ENCODE data around the gene RABGGTA.

DNA sequence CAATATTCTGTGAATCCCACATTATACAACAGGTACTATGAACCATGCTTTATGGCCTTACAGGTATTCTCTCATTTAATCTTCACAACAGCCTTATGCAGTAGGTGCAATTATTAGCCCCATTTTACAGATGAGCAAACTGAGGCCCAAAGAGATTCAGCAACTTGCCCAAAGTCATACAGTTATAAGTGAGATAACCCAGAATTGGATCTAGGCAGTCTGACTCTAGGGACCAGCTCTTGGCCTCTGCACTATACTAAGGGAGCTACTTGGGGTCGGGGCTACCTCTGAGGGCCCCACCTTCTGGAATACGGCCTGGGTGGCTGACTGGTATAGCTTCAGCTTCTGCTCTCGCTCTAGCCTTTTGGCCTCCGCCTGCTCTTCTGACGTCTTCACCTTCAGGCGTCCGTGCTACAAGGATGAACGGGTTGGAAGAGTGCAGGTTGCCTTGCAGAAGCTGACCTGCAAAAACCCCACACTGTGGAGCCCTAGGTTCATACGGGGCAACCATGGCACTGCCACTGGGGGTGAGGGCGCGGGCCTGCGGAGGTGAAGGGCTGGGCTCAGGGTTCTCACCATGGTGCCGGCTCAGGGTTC lies 762 bp downstream of the RABGGTA start:
- TF ChIP-seq, protein P1, sequence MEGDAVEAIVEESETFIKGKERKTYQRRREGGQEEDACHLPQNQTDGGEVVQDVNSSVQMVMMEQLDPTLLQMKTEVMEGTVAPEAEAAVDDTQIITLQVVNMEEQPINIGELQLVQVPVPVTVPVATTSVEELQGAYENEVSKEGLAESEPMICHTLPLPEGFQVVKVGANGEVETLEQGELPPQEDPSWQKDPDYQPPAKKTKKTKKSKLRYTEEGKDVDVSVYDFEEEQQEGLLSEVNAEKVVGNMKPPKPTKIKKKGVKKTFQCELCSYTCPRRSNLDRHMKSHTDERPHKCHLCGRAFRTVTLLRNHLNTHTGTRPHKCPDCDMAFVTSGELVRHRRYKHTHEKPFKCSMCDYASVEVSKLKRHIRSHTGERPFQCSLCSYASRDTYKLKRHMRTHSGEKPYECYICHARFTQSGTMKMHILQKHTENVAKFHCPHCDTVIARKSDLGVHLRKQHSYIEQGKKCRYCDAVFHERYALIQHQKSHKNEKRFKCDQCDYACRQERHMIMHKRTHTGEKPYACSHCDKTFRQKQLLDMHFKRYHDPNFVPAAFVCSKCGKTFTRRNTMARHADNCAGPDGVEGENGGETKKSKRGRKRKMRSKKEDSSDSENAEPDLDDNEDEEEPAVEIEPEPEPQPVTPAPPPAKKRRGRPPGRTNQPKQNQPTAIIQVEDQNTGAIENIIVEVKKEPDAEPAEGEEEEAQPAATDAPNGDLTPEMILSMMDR (IDR thresholded peaks at IDR 0.05 in 2 of 3, conservative IDR thresholded peaks at IDR 0.05 in 1 of 3; ENCODE audit: control insufficient read depth in 2 of 3, extremely low read depth in 1 of 3, insufficient read depth in 1 of 3, low read depth in 3 of 3, low read length in 3 of 3): no peak
- TF ChIP-seq POLR2AphosphoS5 (IDR thresholded peaks at IDR 0.05; ENCODE audit: low read length): no peak
- TF ChIP-seq, protein P2, sequence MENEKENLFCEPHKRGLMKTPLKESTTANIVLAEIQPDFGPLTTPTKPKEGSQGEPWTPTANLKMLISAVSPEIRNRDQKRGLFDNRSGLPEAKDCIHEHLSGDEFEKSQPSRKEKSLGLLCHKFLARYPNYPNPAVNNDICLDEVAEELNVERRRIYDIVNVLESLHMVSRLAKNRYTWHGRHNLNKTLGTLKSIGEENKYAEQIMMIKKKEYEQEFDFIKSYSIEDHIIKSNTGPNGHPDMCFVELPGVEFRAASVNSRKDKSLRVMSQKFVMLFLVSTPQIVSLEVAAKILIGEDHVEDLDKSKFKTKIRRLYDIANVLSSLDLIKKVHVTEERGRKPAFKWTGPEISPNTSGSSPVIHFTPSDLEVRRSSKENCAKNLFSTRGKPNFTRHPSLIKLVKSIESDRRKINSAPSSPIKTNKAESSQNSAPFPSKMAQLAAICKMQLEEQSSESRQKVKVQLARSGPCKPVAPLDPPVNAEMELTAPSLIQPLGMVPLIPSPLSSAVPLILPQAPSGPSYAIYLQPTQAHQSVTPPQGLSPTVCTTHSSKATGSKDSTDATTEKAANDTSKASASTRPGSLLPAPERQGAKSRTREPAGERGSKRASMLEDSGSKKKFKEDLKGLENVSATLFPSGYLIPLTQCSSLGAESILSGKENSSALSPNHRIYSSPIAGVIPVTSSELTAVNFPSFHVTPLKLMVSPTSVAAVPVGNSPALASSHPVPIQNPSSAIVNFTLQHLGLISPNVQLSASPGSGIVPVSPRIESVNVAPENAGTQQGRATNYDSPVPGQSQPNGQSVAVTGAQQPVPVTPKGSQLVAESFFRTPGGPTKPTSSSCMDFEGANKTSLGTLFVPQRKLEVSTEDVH (IDR thresholded peaks at IDR 0.05; ENCODE audit: low read depth, partially characterized antibody): no peak

All from GM12878 (cell line).